ENCODE results near the gene SRSF6.
"Not testable (repeated sequence)": the region's sequence is repeated elsewhere in the genome, so short reads cannot be mapped to it uniquely, and the experiment has no call there.

SRSF6 gene

DNA sequence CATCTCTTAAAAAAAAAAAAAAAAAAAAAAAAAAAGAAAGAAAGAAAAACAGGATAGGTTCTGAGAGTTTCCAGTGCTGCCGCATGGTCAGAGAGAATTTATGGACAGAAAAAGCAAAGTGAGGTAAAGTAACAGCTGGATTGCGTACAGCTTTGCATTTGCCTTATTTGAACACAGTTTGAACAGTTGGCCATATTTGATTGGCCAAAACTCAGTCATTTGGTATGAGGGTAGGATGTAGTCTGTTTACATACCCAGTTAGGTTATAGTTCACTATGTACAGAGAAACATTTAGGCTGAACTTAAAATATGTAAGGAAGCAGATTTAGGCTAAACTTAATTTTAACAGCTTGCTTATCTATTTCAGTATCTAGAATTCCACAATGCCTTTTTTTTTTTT lies 32.3 kb downstream of the SRSF6 start:
- no peak for DNase-seq

GRCh38 chr20:43492101-43492500 lies 34.4 kb downstream of the SRSF6 start:
- no peak for DNase-seq

DNA sequence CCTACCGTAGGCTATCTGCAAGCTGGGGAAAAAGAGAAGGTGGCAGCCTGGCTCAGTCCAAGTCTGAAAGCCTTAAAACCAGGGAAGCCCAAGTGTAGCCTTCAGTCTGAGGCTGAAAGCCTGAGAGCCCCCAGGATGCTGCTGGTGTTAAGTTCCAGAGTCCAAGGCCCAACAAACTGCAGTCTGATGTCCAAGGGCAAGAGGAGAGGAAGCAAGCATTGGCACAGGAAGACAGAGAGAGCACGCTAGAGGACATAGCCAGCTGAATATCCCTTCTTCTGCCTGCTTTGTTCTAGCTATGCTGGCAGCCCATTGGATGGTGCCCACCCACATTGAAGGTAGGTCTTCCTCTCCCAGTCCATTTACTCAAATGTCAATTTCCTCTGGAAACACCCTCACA lies 37.7 kb downstream of the SRSF6 start:
- DNase-seq: no peak

- DNase-seq: not testable (repeated sequence)
These were observed 44.3 kb downstream of the SRSF6 start for GRCh38 chr20:43502021-43502420.

- DNase-seq: no peak
These were observed 48.5 kb downstream of the SRSF6 start for GRCh38 chr20:43506238-43506637.

DNA sequence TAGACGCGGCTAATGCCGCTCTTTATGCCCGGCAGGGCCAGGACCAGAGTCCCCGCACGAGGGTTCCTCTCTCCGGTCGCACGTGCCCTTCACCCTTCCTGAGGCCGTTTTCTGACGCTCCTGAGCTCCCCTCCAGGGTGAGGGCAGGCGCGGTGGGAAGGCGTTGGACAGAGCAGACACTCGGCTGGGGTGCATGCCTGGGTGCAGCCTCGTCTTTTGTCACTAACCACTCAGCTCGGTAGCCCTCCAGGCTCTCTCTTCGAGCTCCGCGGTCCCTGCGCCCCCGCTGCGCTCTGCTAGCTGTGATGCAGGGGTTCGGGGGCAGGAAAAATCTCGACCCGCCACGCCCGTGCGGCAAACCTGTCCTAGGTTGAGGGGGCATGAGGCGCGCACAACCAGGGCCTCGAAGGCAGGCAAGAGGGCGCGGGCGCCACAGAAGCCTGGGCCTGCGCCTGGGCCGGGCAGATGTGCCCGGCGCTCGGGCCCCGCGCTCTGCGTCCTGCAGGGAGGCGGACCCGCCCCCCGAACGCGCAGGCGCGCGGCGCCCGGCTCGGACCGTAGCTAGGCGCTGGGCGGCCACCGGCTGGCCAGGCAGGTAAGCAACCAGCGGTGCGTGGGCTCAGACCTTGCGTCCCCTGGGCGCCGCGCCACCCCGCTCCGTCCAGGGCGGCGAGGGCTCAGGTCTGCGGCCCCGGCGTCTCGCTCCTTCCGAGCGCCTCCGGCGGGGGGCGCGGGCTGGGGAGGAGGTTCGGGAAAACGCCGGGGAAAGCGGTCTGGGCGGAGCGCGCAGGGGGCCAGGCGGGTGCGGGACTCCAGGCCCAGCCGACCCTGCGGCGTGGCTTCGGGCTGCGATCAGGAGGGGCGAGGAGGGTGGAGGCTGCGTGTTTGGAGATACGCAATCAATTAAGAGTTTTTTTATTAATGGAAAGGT lies 49.7 kb downstream of the SRSF6 start, which contains the start of gene L3MBTL1:
TSS of gene L3MBTL1 (plus strand) at position 548 of the 931 bp plus-strand sequence. CDS start 5,807 bp downstream, outside the sequence.
- DNase-seq: peak; percentile 5

DNA sequence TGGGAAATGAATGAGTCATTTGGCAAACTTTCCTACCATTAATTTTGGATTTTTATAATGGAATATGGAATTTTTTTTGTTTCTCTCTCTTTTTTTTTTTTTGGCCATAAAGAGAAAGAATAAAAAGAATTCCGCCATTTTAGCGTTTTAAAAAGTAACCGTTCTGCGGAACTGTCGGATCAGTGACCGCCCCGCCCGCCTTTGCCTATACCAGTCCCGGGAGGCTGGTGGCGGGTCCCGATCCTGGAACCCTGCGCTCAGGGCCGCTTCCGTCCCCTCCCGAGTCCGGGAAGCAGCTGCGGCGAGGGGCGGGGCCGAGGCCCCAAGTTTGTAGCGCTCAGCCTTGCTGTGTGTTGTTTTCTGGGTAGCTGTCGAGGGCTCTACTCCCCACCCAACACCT lies 50.4 kb downstream of the SRSF6 start:
- no peak for DNase-seq

DNA sequence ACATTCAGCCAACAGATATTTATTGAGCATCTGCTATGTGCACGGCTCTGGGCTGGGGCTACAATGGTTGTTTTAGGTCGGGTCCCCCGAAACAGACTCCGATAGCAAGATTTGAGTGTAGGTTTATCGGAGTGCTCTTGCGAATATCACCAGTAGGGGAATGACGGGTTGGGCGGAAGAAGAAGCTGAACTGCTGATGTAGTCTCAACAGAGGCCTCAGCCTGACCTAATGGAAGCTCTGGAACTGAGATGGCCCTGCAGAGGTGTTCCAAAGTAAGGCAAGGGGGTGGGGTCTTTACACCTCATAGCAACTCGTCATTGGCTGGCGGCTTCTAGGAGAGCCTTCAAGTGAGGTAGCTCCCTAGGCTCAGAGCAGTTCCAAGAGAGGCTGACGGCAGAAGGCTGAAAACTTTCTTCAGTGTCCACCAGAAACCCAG lies 50.9 kb downstream of the SRSF6 start:
- no peak for DNase-seq

DNA sequence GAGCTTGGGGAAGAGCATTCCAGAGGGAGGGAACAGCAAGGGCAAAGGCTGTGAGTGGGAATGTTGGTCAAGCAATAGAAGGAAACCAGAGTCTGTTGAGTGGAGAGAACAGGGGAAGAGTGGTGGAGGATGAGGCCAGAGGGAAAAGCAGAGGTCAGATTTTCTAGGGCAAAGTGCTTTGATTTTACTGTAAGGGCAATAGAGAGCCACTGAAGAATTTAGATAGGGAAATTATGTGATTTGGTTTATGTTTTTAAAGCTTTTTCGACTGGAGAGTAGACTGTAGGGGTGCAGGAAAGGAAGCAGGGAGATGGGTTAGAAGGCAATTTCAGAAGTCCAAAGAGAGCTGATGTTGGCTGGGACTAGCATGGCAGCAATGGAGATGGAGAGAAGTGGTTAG lies 54.2 kb downstream of the SRSF6 start:
- no peak for DNase-seq

GRCh38 chr20:43513372-43513930 lies 55.8 kb downstream of the SRSF6 start:
- DNase-seq: no peak

Measured in NCI-H748 treated with DMSO at 0.1 percent for 48 hours (cell line).